ENCODE data around the gene C2CD3. TPM values are rescaled to one million over a fixed set of nuclear protein-coding genes. Genes with fewer than 3 reads are reported as not detected.

Gene C2CD3
- total RNA-seq, 2 donors from 2014 or later: 19.9 to 25.7 TPM

GRCh38 chr11:73982595-73982989 is 188.2 kb downstream of the C2CD3 start, which contains the start of gene UCP2:
TSS of gene UCP2 (minus strand) at chr11:73982843. CDS start at chr11:73978378, 4,465 bp downstream.
- intact Hi-C loops (cut with DNase I): no loop called here
- TF ChIP-seq CTCF (IDR thresholded peaks at IDR 0.05): no peak
- DNase-seq: no peak
- peak within 1 kb of the TSS; percentile 74 for H3K9ac ChIP-seq (ENCODE audit: low read depth in 2 of 2, low read length in 2 of 2)
- H3K4me3 ChIP-seq: peak within 1 kb of the TSS; percentile 53
- H3K27ac ChIP-seq: peak within 1 kb of the TSS; percentile 82
- H3K36me3 ChIP-seq: no peaks in the 10 kb centered on the region
- H3K27me3 ChIP-seq: no peaks in the 10 kb centered on the region
- no peaks in the 10 kb centered on the region for H3K9me3 ChIP-seq
- H3K4me1 ChIP-seq: peaks cover 7% of the 10 kb centered on the region

- Histone ChIP-seq H3K4me1 (peaks cover 7% of the 10 kb centered on the region), H3K9me3 (no peaks in the 10 kb centered on the region), H3K4me3 (peak overlapping the region; percentile 53), H3K27ac (peak overlapping the region; percentile 69), H3K27me3 (no peaks in the 10 kb centered on the region), H3K36me3 (peaks cover 8% of the 10 kb centered on the region), H3K9ac (ENCODE audit: low read depth in 2 of 2, low read length in 2 of 2) (peak overlapping the region; percentile 58 to 74)
- no peak for DNase-seq
- TF ChIP-seq CTCF (IDR thresholded peaks at IDR 0.05): no peak
- intact Hi-C loops (cut with DNase I): no loop called here
Measured at GRCh38 chr11:73981051-73981805, 189.6 kb downstream of the C2CD3 start.

- no peak for TF ChIP-seq CTCF (IDR thresholded peaks at IDR 0.05)
- peaks cover 17% of the 10 kb centered on the region for H3K36me3 ChIP-seq
Measured at GRCh38 chr11:73980001-73980961, 190.5 kb downstream of the C2CD3 start.

GRCh38 chr11:73978576-73979086 is 192.2 kb downstream of the C2CD3 start:
- Histone ChIP-seq H3K27ac (no peak overlapping the region), H3K9me3 (no peaks in the 10 kb centered on the region), H3K4me3 (no peak overlapping the region), H3K4me1 (peaks cover 10% of the 10 kb centered on the region), H3K9ac (ENCODE audit: low read depth in 2 of 2, low read length in 2 of 2) (peak overlapping the region in 1 of 2 donors; percentile 5), H3K27me3 (no peaks in the 10 kb centered on the region), H3K36me3 (peaks cover 18% of the 10 kb centered on the region)
- intact Hi-C loops (cut with DNase I): no loop called here
- no peak for DNase-seq
- TF ChIP-seq CTCF (IDR thresholded peaks at IDR 0.05): no peak

More at GRCh38 chr11:73980001-73980961, 190.5 kb downstream of the C2CD3 start:
- DNase-seq: peak; percentile 83
- H3K4me1 ChIP-seq: peaks cover 7% of the 10 kb centered on the region
- peak overlapping the region; percentile 69 for H3K27ac ChIP-seq
- peak overlapping the region in 1 of 2 donors; percentile 74 for H3K9ac ChIP-seq (ENCODE audit: low read depth in 2 of 2, low read length in 2 of 2)
- H3K4me3 ChIP-seq: peak overlapping the region; percentile 53
- no peaks in the 10 kb centered on the region for H3K27me3 ChIP-seq
- intact Hi-C loops (cut with DNase I): no loop called here
- no peaks in the 10 kb centered on the region for H3K9me3 ChIP-seq

- TF ChIP-seq CTCF (IDR thresholded peaks at IDR 0.05): no peak
- peaks cover 14% of the 10 kb centered on the region for H3K4me1 ChIP-seq
- no peak overlapping the region for H3K27ac ChIP-seq
- H3K4me3 ChIP-seq: no peak overlapping the region
- H3K36me3 ChIP-seq: peaks cover 18% of the 10 kb centered on the region
- H3K27me3 ChIP-seq: no peaks in the 10 kb centered on the region
- intact Hi-C loops (cut with DNase I): no loop called here
- no peak for DNase-seq
- no peak overlapping the region for H3K9ac ChIP-seq (ENCODE audit: low read depth in 2 of 2, low read length in 2 of 2)
- H3K9me3 ChIP-seq: no peaks in the 10 kb centered on the region
Measured at GRCh38 chr11:73977856-73978519, 192.8 kb downstream of the C2CD3 start.

All from colonic mucosa (tissue), 4 donors.